ENCODE measurements around the gene TRPM2.
"Not testable (repeated sequence)": the region's sequence is repeated elsewhere in the genome, so short reads cannot be mapped to it uniquely, and the experiment has no call there.

Gene TRPM2

DNA sequence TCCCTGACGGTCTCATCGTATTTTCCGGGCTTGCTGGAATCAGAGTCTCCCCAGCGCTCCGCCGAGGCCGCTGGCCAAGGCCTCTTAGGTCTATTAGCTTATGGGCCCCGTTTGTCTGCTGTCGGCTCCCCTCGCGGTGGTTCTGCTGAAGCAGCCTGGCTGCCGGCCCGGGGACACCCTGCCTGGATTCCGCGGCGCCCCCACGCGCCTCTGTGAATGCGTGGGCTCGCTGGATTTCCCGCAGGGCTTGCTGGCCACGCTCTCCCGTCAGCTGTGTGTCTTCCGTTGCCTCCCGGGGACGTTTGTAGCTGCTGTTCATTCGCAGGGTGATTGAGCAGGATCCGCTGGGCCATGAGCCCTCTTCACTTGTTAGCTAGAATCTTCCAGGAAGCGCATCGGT lies 110.3 kb downstream of the TRPM2 start:
- DNase-seq (ENCODE audit: low read depth) = no peak

- DNase-seq (ENCODE audit: low read depth) = no peak
Measured at GRCh38 chr21:44464351-44464750, 110.9 kb downstream of the TRPM2 start.

DNA sequence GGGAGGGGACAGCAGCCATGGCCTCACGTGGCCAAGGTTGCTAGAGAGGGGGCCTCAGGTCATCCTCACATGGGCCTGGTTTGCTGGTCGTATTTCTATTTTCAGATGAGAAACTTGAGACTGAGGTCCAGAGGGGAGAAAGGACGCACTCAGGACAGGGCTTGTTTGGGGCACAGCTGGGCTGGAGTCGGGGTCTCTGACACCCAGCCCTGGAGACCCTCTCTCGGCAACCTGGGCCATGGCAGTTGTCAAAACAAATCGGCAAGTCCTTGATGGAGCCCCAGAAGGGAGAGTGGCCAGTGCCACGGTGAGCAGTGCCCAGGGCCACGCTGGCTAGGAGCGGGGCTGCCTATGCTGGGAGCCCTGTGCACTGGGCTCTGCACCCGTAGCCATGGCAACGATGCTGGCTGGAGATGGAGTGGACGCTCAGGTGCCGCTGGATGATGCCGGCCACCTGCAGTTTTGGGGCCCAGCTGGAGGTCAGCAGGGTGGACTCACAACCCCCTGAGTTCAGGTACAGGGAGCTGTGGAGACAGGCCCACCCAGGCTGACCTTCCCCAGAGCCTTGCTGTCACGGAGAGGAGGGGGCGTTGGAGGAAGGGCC lies 113.0 kb downstream of the TRPM2 start:
- no peak for DNase-seq (ENCODE audit: low read depth)

DNA sequence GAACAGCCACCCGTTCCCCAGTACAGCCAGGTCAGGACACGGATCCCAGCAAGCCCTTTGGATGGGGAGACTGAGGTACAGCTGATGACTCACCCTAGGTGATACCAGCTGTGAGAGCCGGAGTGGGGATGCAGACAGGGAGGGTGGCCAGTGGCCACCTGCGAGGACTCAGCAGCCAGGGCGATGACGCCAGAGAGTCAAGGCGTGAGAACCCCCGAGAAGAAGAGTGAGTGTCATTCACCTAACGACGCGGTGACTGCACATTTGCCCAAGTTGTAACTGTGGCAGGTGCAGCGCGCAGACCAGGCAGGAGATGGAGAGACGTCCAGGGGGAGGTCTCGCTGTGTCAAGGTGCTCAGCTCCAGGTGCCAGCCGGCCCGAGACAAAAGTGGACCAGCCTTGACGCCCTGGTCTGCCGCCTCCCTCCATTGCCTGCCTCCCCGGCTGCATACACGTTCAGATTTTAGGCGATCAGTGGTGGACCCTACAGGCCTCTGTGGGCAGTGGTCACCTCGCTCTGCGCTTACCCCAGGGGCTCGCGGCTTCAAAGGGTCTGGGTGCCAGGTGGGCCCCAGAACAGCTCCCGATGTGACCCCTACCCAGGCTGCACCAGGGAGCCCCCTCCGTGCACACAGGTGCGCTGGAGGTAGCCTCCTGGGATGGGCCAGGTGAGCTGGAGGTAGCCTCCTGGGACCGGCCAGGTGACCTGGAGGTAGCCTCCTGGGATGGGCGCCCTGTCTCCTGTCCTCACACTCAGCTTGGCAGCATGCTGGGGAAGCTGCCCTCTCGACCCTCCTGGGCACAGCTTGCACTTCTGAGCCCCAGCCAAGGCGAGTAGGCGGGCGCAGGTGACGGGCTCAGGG lies 113.8 kb downstream of the TRPM2 start:
- DNase-seq (ENCODE audit: low read depth) = no peak

DNA sequence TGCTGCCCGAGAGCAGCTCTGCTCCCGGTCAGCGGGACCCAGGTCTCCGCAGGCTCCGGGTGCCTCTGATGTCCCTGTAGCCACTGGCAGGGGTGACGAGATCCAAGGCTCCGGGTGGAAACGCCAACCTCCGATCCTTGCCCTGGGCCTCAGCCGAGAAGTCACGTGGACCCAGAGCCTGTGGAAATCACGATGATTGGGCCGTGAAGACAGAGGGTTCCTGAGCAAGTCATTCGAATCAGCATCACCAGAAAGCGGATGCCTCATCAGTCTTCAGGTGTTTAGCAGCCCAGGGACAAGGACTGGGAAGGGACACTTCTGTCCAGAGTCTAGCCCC lies 114.4 kb downstream of the TRPM2 start:
- DNase-seq (ENCODE audit: low read depth) = no peak

- DNase-seq (ENCODE audit: low read depth) = no peak
Measured at GRCh38 chr21:44471341-44471740, 117.9 kb downstream of the TRPM2 start.

DNA sequence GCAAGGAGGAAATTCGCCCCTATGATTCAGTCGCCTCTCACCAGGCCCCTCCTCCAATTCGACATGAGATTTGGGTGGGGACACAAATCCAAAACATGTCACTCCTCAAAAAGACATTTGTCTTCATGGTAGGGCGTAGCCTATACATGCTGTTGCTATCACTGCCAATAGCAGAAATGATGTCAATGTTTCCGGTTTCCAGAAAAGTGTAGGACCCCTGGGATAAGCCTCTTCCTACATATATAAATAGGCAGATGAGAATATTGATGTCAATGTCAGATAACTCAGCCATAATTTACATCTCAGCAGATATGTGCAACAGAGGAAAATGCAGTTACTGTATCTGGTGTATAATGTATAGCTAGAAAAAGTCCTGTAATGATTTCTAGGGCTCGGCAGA lies 118.6 kb downstream of the TRPM2 start:
- DNase-seq (ENCODE audit: low read depth) = no peak

- DNase-seq (ENCODE audit: low read depth) = no peak
Measured at GRCh38 chr21:44473915-44474555, 120.6 kb downstream of the TRPM2 start.

GRCh38 chr21:44475266-44475845 lies 121.9 kb downstream of the TRPM2 start:
- no peak for DNase-seq (ENCODE audit: low read depth)

- no peak for DNase-seq (ENCODE audit: low read depth)
Measured at GRCh38 chr21:44477131-44477530, 123.7 kb downstream of the TRPM2 start.

- no peak for DNase-seq (ENCODE audit: low read depth)
Measured at GRCh38 chr21:44477712-44478111, 124.3 kb downstream of the TRPM2 start.

DNA sequence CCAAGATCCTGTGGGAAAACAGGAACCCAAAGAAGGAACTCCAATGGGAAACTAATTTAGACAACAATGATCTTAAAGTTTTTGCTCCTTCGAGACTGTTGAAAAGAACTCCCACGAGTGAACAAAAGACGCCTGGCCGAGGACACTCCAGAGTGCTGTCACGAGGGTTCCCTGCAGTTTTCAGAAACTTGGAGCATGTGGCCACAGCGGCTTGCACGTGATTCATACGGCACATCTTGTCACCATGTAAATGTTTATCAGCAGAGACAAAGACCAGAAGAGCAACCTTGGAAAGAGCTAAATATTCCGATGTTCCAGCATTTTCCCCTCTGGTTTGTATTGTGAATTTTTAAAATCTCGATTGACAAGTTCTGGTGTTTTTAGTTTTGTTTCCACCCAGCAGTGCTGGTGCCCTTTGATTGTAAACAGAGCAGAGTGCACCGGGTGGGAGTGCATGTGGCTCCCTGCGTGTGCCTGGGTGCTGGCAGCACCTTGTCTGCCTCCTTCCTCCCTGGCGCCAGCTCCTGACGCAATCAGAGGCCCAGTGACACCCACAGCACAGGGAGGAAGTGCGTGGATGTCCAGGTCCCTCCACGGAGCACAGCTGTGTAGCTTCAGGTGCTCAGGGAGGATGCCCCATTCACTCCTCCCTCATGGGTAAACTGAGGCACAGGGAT lies 124.8 kb downstream of the TRPM2 start:
- no peak for DNase-seq (ENCODE audit: low read depth)

DNA sequence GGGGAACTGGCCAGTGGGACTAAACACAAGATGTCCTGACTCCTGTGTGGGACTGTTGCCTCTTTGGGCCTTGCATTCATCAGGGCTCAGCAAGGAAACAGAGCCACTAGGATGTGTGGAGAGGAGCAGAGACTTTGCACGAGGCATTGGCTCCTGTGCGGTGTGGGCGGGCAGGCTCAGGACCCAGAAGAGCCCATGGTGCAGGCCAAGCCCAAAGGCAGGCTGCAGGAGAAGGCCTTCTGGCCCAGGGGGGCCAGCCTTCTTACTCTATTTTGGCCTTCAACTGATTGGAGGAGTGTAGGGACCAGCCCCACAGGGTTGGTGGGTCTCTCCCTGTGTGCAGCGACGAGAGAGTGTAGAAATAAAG lies 125.4 kb downstream of the TRPM2 start:
- DNase-seq (ENCODE audit: low read depth) = no peak

- not testable (repeated sequence) for DNase-seq (ENCODE audit: low read depth)
Measured at GRCh38 chr21:44479556-44480199, 126.3 kb downstream of the TRPM2 start.

DNA sequence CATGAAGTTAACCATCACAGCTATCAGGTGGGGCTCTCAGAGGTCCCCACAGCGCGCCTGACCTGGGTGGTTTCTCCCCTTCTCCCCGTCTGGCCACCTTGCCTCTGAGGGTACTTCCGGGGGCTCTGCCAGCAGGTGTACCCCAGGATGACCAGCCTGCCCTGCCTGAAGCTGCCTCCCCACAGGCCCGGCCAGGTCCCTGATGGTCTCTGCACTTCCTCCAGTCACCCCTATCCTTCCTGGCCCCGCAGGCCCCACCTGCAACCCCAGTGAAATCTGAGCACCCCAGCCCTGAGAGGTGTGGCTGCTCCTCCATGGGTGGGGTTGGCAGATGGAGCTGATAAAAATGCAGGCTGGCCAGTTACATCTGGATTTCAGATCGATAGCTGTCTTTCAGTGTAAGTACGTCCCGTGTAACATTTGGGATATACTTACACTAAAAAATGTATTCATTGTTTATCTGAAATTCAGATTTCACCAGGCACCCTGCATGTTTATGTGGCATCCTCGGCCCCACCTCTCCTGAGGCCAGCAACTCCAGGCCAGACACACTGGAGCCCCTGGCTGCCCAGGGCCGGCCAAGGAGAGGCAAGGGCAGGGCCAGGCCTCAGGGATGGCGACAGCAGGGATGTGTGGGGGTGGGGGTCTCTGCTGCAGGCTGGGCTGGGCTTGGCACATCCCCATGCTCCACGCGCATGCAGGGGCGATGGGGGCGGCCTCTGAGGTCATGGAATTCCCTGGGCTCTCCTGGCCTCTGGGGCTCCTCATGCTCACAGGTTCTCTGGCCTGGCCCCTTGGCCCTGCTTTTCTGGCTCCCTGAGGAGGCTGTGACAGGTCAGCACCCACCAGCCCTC lies 127.0 kb downstream of the TRPM2 start:
- no peak for DNase-seq (ENCODE audit: low read depth)

- no peak for DNase-seq (ENCODE audit: low read depth)
Measured at GRCh38 chr21:44482581-44483287, 129.3 kb downstream of the TRPM2 start.

DNA sequence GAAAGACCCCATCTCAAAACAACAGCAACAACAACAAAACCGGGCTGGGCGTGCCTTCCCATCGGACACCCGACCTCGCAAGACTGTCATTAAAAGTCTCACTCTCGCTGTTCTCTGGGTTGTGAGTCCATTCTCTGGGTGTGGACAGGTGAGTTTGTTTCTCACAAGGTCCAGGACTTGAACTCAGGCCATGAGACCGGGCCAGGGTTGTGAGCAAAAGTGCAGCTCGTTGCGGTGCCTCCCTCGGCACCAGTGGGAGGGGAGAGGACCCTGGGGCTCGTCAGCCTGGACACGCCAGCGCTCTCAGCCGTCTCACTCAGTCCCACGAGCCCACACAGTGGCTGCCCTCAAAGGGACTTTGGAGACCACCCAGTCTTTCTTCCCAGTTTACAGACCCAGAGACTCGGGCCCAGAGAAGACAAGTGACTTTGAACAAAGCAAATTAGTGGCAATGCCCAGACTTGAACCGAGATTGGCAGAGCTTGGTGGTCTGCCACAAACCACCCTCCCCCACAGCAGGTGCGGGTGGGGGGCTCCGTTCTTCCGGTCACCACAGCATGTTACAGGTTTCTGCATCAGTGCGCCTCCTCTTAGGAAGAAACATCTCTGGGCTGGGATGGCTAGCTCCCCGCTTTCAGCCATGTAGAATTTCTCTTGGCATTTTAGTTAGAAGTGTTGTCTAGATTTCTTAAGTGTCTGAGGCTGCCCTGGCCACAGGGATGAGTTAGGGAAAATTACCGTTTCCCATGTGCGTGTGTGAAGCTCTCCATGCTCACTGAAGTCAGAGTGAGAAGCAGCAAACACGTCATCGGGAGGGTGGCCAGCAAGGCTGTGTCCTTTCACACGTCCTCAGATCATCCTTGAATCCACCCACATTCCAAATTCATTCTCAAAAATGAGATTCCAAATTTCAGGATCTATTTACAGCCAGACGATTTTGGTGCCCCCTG lies 130.1 kb downstream of the TRPM2 start:
- no peak for DNase-seq (ENCODE audit: low read depth)

GRCh38 chr21:44484498-44485253 lies 131.3 kb downstream of the TRPM2 start:
- DNase-seq (ENCODE audit: low read depth) = no peak

All from HS-27A (cell line).